Astrocyte of the cerebellum (primary cell): ENCODE results near the gene CARHSP1.
A peak's percentile ranks its signal among the peaks of the same experiment; 100 is the strongest.
"Not testable (repeated sequence)": the region's sequence is repeated elsewhere in the genome, so short reads cannot be mapped to it uniquely, and the experiment has no call there.

ENCODE experiments used
- DNase-seq: peaks from one replicate; pipeline ENCODE4 v3.0.0-alpha.2; 2011; ENCODE audit warnings: low read depth
- H3K4me3 ChIP-seq: 2 replicates; pipeline ENCODE4 v1.5.1; 2011; ENCODE audit warnings: mild to moderate bottlenecking, low read depth, low read length, moderate library complexity
- in situ Hi-C: cut with HindIII; loops from 2 replicates; pipeline ENCODE4 v1.10.0; 2017; ENCODE audit warnings: low sequenced_read_pairs
- TF ChIP-seq, protein P1 (sequence below): IDR thresholded peaks from 2 replicates; pipeline ENCODE4 v1.5.1; 2012; ENCODE audit warnings: low read length, low read depth, moderate library complexity, mild to moderate bottlenecking; ENCODE audit errors: missing control alignments

The CARHSP1 gene

GRCh38 chr16:8872071-8872470 lies 3.3 kb upstream of the CARHSP1 start:
- in situ Hi-C loops, result no loop called here
- TF ChIP-seq, protein P1, sequence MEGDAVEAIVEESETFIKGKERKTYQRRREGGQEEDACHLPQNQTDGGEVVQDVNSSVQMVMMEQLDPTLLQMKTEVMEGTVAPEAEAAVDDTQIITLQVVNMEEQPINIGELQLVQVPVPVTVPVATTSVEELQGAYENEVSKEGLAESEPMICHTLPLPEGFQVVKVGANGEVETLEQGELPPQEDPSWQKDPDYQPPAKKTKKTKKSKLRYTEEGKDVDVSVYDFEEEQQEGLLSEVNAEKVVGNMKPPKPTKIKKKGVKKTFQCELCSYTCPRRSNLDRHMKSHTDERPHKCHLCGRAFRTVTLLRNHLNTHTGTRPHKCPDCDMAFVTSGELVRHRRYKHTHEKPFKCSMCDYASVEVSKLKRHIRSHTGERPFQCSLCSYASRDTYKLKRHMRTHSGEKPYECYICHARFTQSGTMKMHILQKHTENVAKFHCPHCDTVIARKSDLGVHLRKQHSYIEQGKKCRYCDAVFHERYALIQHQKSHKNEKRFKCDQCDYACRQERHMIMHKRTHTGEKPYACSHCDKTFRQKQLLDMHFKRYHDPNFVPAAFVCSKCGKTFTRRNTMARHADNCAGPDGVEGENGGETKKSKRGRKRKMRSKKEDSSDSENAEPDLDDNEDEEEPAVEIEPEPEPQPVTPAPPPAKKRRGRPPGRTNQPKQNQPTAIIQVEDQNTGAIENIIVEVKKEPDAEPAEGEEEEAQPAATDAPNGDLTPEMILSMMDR, result no peak
- H3K4me3 ChIP-seq, result no peak overlapping the region
- no peak for DNase-seq

GRCh38 chr16:8869988-8870241 lies 1.1 kb upstream of the CARHSP1 start:
- DNase-seq, H3K4me3 ChIP-seq, in situ Hi-C loops: not testable (repeated sequence)

- no peak for DNase-seq
- in situ Hi-C loops, result no loop called here
- TF ChIP-seq, protein P1, result no peak
- peak overlapping the region; percentile 71 for H3K4me3 ChIP-seq
Observed at GRCh38 chr16:8869212-8869987, 594 bp upstream of the CARHSP1 start.

- H3K4me3 ChIP-seq, result peak overlapping the region; percentile 71
- DNase-seq, result no peak
- in situ Hi-C loops, result no loop called here
- TF ChIP-seq, protein P1, result no peak
Observed at GRCh38 chr16:8867932-8868415, 832 bp downstream of the CARHSP1 start.

DNA sequence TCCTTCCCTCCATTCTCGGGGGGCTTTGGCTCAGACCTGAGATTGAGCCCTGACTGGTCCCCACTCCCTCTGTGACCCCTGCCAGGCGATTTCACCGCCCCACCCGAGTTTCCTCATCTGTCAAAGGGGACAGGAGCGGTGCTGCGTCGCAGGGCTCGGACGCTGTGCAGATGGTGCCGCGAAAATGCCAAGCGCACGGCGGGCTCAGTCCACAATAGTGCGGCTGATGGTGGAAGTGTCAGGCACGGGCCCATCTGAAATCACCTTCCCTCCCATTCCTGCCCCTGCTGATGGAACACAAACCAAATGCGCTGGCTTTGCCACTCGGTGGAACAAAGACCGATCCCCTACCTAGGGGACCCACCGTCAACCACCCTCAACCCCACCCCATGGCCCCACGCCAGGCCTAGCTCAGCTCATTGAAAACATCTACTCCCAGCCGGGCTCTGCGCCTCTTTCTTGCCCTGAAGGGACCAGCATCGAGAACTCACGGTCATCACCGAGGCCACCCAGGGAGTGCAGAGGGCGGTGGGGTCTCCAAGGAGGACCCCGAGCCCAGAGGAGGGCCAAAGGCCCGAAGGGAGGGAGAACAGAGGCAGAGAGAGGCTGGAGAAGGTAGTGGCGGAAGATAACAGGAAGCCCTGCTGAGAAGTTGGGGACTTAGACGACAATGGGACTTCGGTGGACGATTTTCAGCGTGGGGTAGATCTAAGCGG lies 1.4 kb downstream of the CARHSP1 start:
- DNase-seq, result no peak
- in situ Hi-C loops, result no loop called here
- peak overlapping the region; percentile 71 for H3K4me3 ChIP-seq
- TF ChIP-seq, protein P1, result no peak

GRCh38 chr16:8866884-8867215 lies 2.0 kb downstream of the CARHSP1 start:
- in situ Hi-C loops, result no loop called here
- no peak for DNase-seq
- TF ChIP-seq, protein P1, result no peak
- peak overlapping the region; percentile 71 for H3K4me3 ChIP-seq
